Testis (tissue), 3 donors: Measurements from ENCODE around the gene S100A10. TPM values are rescaled to one million over a fixed set of nuclear protein-coding genes. Genes with fewer than 3 reads are reported as not detected.

ENCODE experiments used
- DNase-seq: peaks from one replicate; pipeline ENCODE4 v3.0.0-alpha.2; 2019
- H3K27ac ChIP-seq, 2 donors: fragments of 200-600 bp; sonication (generic); one replicate each; pipeline ENCODE4 v1.5.1; 2019
- H3K27me3 ChIP-seq: fragments of 200-600 bp; sonication (generic); one replicate; pipeline ENCODE4 v1.5.1; 2019
- H3K36me3 ChIP-seq: fragments of 200-600 bp; sonication (generic); one replicate; pipeline ENCODE4 v1.5.1; 2017; ENCODE audit warnings: low read depth; ENCODE audit errors: missing control alignments
- H3K4me1 ChIP-seq: fragments of 200-600 bp; sonication (generic); one replicate; pipeline ENCODE4 v1.5.1; 2019
- H3K4me3 ChIP-seq, 2 donors: fragments of 200-600 bp; sonication (generic); one replicate each; pipeline ENCODE4 v1.5.1; 2017 to 2019
- H3K9me3 ChIP-seq: fragments of 200-600 bp; sonication (generic); one replicate; pipeline ENCODE4 v1.5.1; 2017
- POLR2A ChIP-seq: fragments of 450-650 bp; IDR thresholded peaks from one replicate; pipeline ENCODE4 v1.6.1; 2017; ENCODE audit warnings: antibody characterized with exemption, mild to moderate bottlenecking, moderate library complexity
- WGBS, 2 donors: methylation state at CpG; one replicate each; pipeline ENCODE4 v1.1.5; 2018; 5-methylcytosine and 5-hydroxymethylcytosine counted together
- intact Hi-C: fragments of 100-400 bp; cut with DNase I; formaldehyde crosslinking; loops from one replicate; pipeline ENCODE4 v1.15.1; 2023; ENCODE audit warnings: low total_unique reads
- polyA plus RNA-seq: library from polyadenylated mRNA; stranded (reverse); fragments of 350-450 nt; fragmentation: Illumina TruSeq; extraction: RNeasy Lipid Tissue Mini Kit (QIAGEN cat#74804); gene quantifications from one replicate; pipeline ENCODE4 v1.2.3, GENCODE V29; 2014; ENCODE audit warnings: low read depth, low replicate concordance; ENCODE audit not compliant: insufficient read depth
- total RNA-seq, 2 donors: library from RNA; depleted of rRNA; stranded (reverse); fragments of >200 nt; gene quantifications; one replicate each; pipeline ENCODE4 v1.2.3, GENCODE V29; 2016
- TF ChIP-seq, protein P1 (sequence below), 3 experiments: fragments of 450-650 bp in 2 of 3; fragments of 200-600 bp in 1 of 3; sonication (generic) in 1 of 3; IDR thresholded peaks; one replicate each; pipeline ENCODE4 v1.5.1; 2016 to 2019; ENCODE audit warnings: antibody characterized with exemption in 3 of 3, mild to moderate bottlenecking in 2 of 3, moderate library complexity in 1 of 3

Gene S100A10
- total and polyA plus RNA-seq, 3 donors from 2014 or later, result 92.4 to 364 (median 110) TPM

DNA sequence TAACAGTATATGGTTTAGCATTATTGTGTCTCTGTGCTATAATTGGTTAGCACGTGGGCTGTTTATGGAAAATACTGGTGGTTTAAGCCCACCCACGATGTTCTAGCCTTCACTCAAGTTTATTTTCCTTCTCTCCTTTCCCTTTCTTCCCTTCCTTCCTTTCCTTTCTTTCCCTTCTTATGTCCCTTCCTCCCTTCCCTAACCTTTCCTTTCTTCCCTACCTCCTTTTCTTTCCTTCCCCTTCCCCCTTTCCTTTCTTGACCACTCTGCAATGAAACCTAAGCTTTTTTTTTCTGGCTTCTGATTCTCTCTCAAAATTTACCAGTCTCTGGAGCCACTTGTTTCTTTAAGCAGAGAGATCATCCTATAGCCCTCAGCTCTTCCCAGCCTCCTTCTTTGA, 13.4 kb upstream of the S100A10 start:
- intact Hi-C loops, result no loop called here
- Histone ChIP-seq H3K4me1 (no peaks in the 10 kb centered on the region), H3K4me3 (no peak overlapping the region), H3K36me3 (no peaks in the 10 kb centered on the region), H3K27ac (no peak overlapping the region), H3K27me3 (no peaks in the 10 kb centered on the region), H3K9me3 (no peaks in the 10 kb centered on the region)
- no peak for DNase-seq
- 48 to 54% methylated on average over 2 of the region's 2 CpGs for WGBS, 2 donors
- TF ChIP-seq, protein P1, sequence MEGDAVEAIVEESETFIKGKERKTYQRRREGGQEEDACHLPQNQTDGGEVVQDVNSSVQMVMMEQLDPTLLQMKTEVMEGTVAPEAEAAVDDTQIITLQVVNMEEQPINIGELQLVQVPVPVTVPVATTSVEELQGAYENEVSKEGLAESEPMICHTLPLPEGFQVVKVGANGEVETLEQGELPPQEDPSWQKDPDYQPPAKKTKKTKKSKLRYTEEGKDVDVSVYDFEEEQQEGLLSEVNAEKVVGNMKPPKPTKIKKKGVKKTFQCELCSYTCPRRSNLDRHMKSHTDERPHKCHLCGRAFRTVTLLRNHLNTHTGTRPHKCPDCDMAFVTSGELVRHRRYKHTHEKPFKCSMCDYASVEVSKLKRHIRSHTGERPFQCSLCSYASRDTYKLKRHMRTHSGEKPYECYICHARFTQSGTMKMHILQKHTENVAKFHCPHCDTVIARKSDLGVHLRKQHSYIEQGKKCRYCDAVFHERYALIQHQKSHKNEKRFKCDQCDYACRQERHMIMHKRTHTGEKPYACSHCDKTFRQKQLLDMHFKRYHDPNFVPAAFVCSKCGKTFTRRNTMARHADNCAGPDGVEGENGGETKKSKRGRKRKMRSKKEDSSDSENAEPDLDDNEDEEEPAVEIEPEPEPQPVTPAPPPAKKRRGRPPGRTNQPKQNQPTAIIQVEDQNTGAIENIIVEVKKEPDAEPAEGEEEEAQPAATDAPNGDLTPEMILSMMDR (IDR thresholded peaks at IDR 0.05), result no peak
- TF ChIP-seq POLR2A, result no peak

DNA sequence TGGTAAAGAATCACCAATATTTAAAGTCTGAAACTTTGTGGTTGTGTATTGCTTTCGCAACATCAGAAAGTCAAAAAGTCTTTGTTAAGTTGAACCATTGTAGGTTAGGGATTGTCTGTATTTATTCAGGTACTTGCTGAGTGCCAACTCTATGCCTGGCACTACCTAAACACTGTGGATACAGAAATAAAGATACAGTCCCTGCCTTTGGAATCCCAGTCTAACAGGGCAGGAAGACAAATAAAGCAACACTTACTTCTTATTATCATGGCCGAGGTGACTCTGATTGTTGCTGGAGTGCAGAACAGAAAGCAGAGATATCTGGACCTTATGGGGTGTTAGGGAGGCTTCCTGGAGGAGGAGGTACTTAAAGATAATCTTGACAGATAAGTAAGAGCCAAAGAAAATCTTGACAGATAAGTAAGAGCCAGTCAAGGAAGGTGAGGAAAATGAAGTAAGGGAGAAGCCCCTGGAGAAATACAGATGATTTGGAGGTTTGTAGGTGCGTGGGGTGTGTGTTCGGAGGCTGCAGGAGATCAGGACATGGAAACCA, 11.8 kb upstream of the S100A10 start:
- Histone ChIP-seq H3K4me1 (no peaks in the 10 kb centered on the region), H3K27ac (no peak overlapping the region), H3K36me3 (no peaks in the 10 kb centered on the region), H3K9me3 (no peaks in the 10 kb centered on the region), H3K27me3 (no peaks in the 10 kb centered on the region), H3K4me3 (no peak overlapping the region)
- no peak for DNase-seq
- 59 to 64% methylated on average over 4 of the region's 4 CpGs for WGBS, 2 donors
- intact Hi-C loops, result no loop called here
- TF ChIP-seq POLR2A, result no peak
- TF ChIP-seq, protein P1 (IDR thresholded peaks at IDR 0.05), result no peak

DNA sequence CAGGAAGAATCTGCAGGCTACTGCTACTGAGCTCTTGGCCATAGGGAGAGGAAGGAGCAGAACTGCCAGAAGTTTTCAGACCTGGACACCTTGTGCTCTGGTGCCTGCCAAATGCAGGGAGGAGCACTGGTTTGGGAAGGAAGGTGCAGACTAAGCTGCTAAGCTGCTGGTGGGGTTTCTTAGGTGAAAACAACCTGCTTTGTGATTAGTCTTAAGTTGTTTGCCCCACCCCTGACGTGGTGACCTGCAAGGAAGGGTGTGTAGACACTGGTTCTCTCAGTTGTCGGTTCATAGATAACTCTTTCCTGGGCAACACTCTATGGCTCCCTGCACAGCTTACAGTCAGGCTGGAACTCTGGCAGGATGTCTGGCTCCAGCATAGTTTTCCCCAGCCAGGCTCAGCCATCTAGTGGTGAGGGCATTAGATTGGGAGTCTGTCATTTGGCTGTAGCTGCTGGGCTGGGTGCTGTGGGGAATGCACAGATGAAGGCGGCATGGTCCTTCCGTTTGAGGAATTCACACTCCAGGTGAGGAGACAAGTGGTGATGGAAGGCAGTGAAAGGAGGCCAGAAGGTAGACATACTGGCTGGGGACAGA, 10.3 kb upstream of the S100A10 start:
- DNase-seq, result no peak
- intact Hi-C loops, result no loop called here
- Histone ChIP-seq H3K9me3 (no peaks in the 10 kb centered on the region), H3K4me3 (no peak overlapping the region), H3K27me3 (no peaks in the 10 kb centered on the region), H3K27ac (no peak overlapping the region), H3K4me1 (no peaks in the 10 kb centered on the region), H3K36me3 (no peaks in the 10 kb centered on the region)
- TF ChIP-seq, protein P1 (IDR thresholded peaks at IDR 0.05), result no peak
- no peak for TF ChIP-seq POLR2A
- 70 to 80% methylated on average over 4 of the region's 4 CpGs for WGBS, 2 donors

DNA sequence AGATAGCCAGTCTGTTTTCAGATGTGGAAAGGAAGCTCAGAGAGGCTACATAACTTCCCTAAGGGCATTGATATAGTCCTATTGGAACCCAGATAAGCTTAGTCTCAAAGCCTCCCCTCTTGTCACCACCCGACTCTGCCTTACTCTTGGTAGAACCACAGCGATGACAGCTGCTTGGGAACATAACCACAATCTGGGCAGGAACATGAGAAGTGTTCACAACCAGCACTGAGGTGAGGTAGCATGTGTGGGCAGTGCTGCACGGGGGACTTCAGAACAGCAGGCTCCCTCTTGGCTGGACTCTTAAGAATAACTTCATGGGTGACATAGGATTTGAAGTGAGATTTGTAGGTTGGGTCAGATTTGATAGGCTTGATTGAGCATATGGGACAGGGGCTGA, 9.3 kb upstream of the S100A10 start:
- intact Hi-C loops, result no loop called here
- TF ChIP-seq, protein P1 (IDR thresholded peaks at IDR 0.05), result no peak
- no peak for TF ChIP-seq POLR2A
- no peaks in the 10 kb centered on the region for H3K9me3 ChIP-seq
- H3K27me3 ChIP-seq, result no peaks in the 10 kb centered on the region
- WGBS, 2 donors, result 61 to 63% methylated on average over 3 of the region's 3 CpGs
- H3K36me3 ChIP-seq, result no peaks in the 10 kb centered on the region
- H3K4me1 ChIP-seq, result no peaks in the 10 kb centered on the region
- no peak for DNase-seq
- H3K4me3 ChIP-seq, result no peak overlapping the region
- H3K27ac ChIP-seq, result no peak overlapping the region
